ENCODE results near the gene KIF12. TPM values are rescaled to one million over a fixed set of nuclear protein-coding genes. Genes with fewer than 3 reads are reported as not detected.

KIF12 gene
- polyA plus RNA-seq, 6 donors from 2014 or later: not detected

- Mint-ChIP-seq H3K36me3 (no peaks in the 10 kb centered on the region), H3K27me3 (peaks cover 0 to 7% (median 0%) of the 10 kb centered on the region in 3 donors), H3K4me3 (peak overlapping the region in 1 of 8 donors; percentile 2), H3K4me1 (peaks cover 10 to 26% (median 17%) of the 10 kb centered on the region in 3 donors), H3K9me3 (peaks cover 0 to 2% (median 0%) of the 10 kb centered on the region in 7 donors), H3K27ac (peak overlapping the region in 1 of 6 donors; percentile 89)
- ATAC-seq (ENCODE audit: low read depth in 2 of 2): no peak
- DNase-seq: no peak
These were observed 41.8 kb downstream of the KIF12 start for GRCh38 chr9:114057161-114057885.

- Mint-ChIP-seq H3K9me3 (no peaks in the 10 kb centered on the region), H3K4me1 (peaks cover 10 to 22% (median 17%) of the 10 kb centered on the region in 3 donors), H3K36me3 (no peaks in the 10 kb centered on the region), H3K27me3 (no peaks in the 10 kb centered on the region), H3K27ac (peak overlapping the region in 2 of 6 donors; percentile 34 to 48), H3K4me3 (no peak overlapping the region)
- DNase-seq (no peak), ATAC-seq (ENCODE audit: low read depth in 2 of 2) (no peak)
These were observed 42.6 kb downstream of the KIF12 start for GRCh38 chr9:114056527-114056926.

GRCh38 chr9:114055894-114056293, 43.2 kb downstream of the KIF12 start:
- no peak for DNase-seq
- Mint-ChIP-seq H3K27ac (peak overlapping the region in 1 of 6 donors; percentile 29), H3K4me1 (peaks cover 10 to 21% (median 17%) of the 10 kb centered on the region in 3 donors), H3K27me3 (no peaks in the 10 kb centered on the region), H3K36me3 (no peaks in the 10 kb centered on the region), H3K9me3 (no peaks in the 10 kb centered on the region), H3K4me3 (no peak overlapping the region)
- no peak for ATAC-seq (ENCODE audit: low read depth in 2 of 2)

- no peak for DNase-seq
These were observed 44.0 kb downstream of the KIF12 start for GRCh38 chr9:114055061-114055460.

GRCh38 chr9:114054191-114054690, 44.9 kb downstream of the KIF12 start:
- H3K36me3 Mint-ChIP-seq: peaks cover 4 to 8% of the 10 kb centered on the region in 2 donors
- DNase-seq (no peak), ATAC-seq (ENCODE audit: low read depth in 2 of 2) (no peak)
- no peak overlapping the region for H3K27ac Mint-ChIP-seq
- no peaks in the 10 kb centered on the region for H3K27me3 Mint-ChIP-seq
- H3K4me1 Mint-ChIP-seq: peaks cover 0 to 12% (median 7%) of the 10 kb centered on the region in 3 donors
- no peak overlapping the region for H3K4me3 Mint-ChIP-seq
- H3K9me3 Mint-ChIP-seq: no peaks in the 10 kb centered on the region

More at GRCh38 chr9:114055061-114055460, 44.0 kb downstream of the KIF12 start:
- no peak for ATAC-seq (ENCODE audit: low read depth in 2 of 2)
- peaks cover 5 to 17% (median 15%) of the 10 kb centered on the region in 3 donors for H3K4me1 Mint-ChIP-seq
- H3K4me3 Mint-ChIP-seq: no peak overlapping the region
- H3K36me3 Mint-ChIP-seq: peaks cover under 1 to 3% of the 10 kb centered on the region in 2 donors
- H3K27ac Mint-ChIP-seq: no peak overlapping the region
- H3K9me3 Mint-ChIP-seq: no peaks in the 10 kb centered on the region
- no peaks in the 10 kb centered on the region for H3K27me3 Mint-ChIP-seq

GRCh38 chr9:114053246-114054005, 45.7 kb downstream of the KIF12 start:
- Mint-ChIP-seq H3K36me3 (peaks cover 5 to 8% of the 10 kb centered on the region in 2 donors), H3K9me3 (no peaks in the 10 kb centered on the region), H3K27me3 (no peaks in the 10 kb centered on the region), H3K4me1 (peaks cover 0 to 10% (median 0%) of the 10 kb centered on the region in 3 donors), H3K4me3 (no peak overlapping the region), H3K27ac (no peak overlapping the region)
- no peak for ATAC-seq (ENCODE audit: low read depth in 2 of 2)
- DNase-seq: no peak

- no peak for ATAC-seq (ENCODE audit: low read depth in 2 of 2)
- H3K27me3 Mint-ChIP-seq: no peaks in the 10 kb centered on the region
- no peak for DNase-seq
- no peak overlapping the region for H3K4me3 Mint-ChIP-seq
- H3K36me3 Mint-ChIP-seq: peaks cover 8 to 11% of the 10 kb centered on the region in 2 donors
- H3K27ac Mint-ChIP-seq: peak overlapping the region in 1 of 6 donors; percentile 33
- peaks cover 0 to 7% (median 0%) of the 10 kb centered on the region in 3 donors for H3K4me1 Mint-ChIP-seq
- H3K9me3 Mint-ChIP-seq: no peaks in the 10 kb centered on the region
These were observed 47.4 kb downstream of the KIF12 start for GRCh38 chr9:114051706-114052105.

- no peaks in the 10 kb centered on the region for H3K27me3 Mint-ChIP-seq
- peaks cover 0 to 5% (median 0%) of the 10 kb centered on the region in 3 donors for H3K4me1 Mint-ChIP-seq
- H3K9me3 Mint-ChIP-seq: no peaks in the 10 kb centered on the region
- H3K27ac Mint-ChIP-seq: peak overlapping the region in 2 of 6 donors; percentile 33 to 47
- peaks cover 8 to 11% of the 10 kb centered on the region in 2 donors for H3K36me3 Mint-ChIP-seq
- no peak overlapping the region for H3K4me3 Mint-ChIP-seq
- no peak for DNase-seq
- ATAC-seq (ENCODE audit: low read depth in 2 of 2): no peak
These were observed 47.8 kb downstream of the KIF12 start for GRCh38 chr9:114051281-114051680.

- no peak overlapping the region for H3K4me3 Mint-ChIP-seq
- no peak for DNase-seq
- no peaks in the 10 kb centered on the region for H3K9me3 Mint-ChIP-seq
- no peak for ATAC-seq (ENCODE audit: low read depth in 2 of 2)
- H3K27me3 Mint-ChIP-seq: no peaks in the 10 kb centered on the region
- no peak overlapping the region for H3K27ac Mint-ChIP-seq
- no peaks in the 10 kb centered on the region for H3K4me1 Mint-ChIP-seq
- peaks cover 8 to 11% of the 10 kb centered on the region in 2 donors for H3K36me3 Mint-ChIP-seq
These were observed 48.4 kb downstream of the KIF12 start for GRCh38 chr9:114050646-114051045.

- Mint-ChIP-seq H3K36me3 (peaks cover 8 to 11% of the 10 kb centered on the region in 2 donors), H3K9me3 (no peaks in the 10 kb centered on the region), H3K27me3 (no peaks in the 10 kb centered on the region), H3K4me1 (no peaks in the 10 kb centered on the region), H3K27ac (peak overlapping the region in 1 of 6 donors; percentile 10), H3K4me3 (no peak overlapping the region)
- no peak for ATAC-seq (ENCODE audit: low read depth in 2 of 2)
- DNase-seq: no peak
These were observed 48.9 kb downstream of the KIF12 start for GRCh38 chr9:114050226-114050568.

- DNase-seq: no peak
- no peaks in the 10 kb centered on the region for H3K4me1 Mint-ChIP-seq
- no peaks in the 10 kb centered on the region for H3K27me3 Mint-ChIP-seq
- peaks cover 8 to 11% of the 10 kb centered on the region in 2 donors for H3K36me3 Mint-ChIP-seq
- H3K27ac Mint-ChIP-seq: peak overlapping the region in 2 of 6 donors; percentile 10 to 38
- H3K9me3 Mint-ChIP-seq: no peaks in the 10 kb centered on the region
- no peak overlapping the region for H3K4me3 Mint-ChIP-seq
- no peak for ATAC-seq (ENCODE audit: low read depth in 2 of 2)
These were observed 49.5 kb downstream of the KIF12 start for GRCh38 chr9:114049441-114050225.

- no peaks in the 10 kb centered on the region for H3K9me3 Mint-ChIP-seq
- no peak overlapping the region for H3K27ac Mint-ChIP-seq
- H3K4me1 Mint-ChIP-seq: no peaks in the 10 kb centered on the region
- DNase-seq (no peak), ATAC-seq (ENCODE audit: low read depth in 2 of 2) (no peak)
- no peak overlapping the region for H3K4me3 Mint-ChIP-seq
- no peaks in the 10 kb centered on the region for H3K27me3 Mint-ChIP-seq
- peaks cover 8 to 11% of the 10 kb centered on the region in 2 donors for H3K36me3 Mint-ChIP-seq
These were observed 50.3 kb downstream of the KIF12 start for GRCh38 chr9:114048533-114049415.
